Measurements from ENCODE around the gene GPR155. TPM values are rescaled to one million over a fixed set of nuclear protein-coding genes. Genes with fewer than 3 reads are reported as not detected.

Gene GPR155, protein sequence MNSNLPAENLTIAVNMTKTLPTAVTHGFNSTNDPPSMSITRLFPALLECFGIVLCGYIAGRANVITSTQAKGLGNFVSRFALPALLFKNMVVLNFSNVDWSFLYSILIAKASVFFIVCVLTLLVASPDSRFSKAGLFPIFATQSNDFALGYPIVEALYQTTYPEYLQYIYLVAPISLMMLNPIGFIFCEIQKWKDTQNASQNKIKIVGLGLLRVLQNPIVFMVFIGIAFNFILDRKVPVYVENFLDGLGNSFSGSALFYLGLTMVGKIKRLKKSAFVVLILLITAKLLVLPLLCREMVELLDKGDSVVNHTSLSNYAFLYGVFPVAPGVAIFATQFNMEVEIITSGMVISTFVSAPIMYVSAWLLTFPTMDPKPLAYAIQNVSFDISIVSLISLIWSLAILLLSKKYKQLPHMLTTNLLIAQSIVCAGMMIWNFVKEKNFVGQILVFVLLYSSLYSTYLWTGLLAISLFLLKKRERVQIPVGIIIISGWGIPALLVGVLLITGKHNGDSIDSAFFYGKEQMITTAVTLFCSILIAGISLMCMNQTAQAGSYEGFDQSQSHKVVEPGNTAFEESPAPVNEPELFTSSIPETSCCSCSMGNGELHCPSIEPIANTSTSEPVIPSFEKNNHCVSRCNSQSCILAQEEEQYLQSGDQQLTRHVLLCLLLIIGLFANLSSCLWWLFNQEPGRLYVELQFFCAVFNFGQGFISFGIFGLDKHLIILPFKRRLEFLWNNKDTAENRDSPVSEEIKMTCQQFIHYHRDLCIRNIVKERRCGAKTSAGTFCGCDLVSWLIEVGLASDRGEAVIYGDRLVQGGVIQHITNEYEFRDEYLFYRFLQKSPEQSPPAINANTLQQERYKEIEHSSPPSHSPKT
- 3.4 and 4.4 TPM in 2 replicates for total RNA-seq (2012; rRNA removed)
- 2.3 and 2.6 TPM in 2 replicates for polyA plus RNA-seq (2012; rRNA removed)
- polyA plus RNA-seq (2012; cell fraction: cytosol; rRNA removed) = 0.80 and 0.90 TPM in 2 replicates
- polyA plus RNA-seq (2012; cell fraction: nucleus; rRNA removed; ENCODE audit: low replicate concordance) = 0.59 and 4.3 TPM in 2 replicates
- Bru-seq, nascent RNA = percentile 60 among the genes with signal in this experiment
- BruChase-seq, experiment 1, labeled RNA remaining after a 6-hour chase = percentile 78 among the genes with signal in this experiment
- percentile 76 among the genes with signal in this experiment for BruChase-seq, experiment 2, labeled RNA remaining after a 2-hour chase
- long read RNA-seq, full-length matches to known transcripts = 13 of 23 reads
- long read RNA-seq, partial matches to known transcripts = 2 of 23 reads
- long read RNA-seq, other reads (novel, unspliced or antisense) = 8 of 23 reads

DNA sequence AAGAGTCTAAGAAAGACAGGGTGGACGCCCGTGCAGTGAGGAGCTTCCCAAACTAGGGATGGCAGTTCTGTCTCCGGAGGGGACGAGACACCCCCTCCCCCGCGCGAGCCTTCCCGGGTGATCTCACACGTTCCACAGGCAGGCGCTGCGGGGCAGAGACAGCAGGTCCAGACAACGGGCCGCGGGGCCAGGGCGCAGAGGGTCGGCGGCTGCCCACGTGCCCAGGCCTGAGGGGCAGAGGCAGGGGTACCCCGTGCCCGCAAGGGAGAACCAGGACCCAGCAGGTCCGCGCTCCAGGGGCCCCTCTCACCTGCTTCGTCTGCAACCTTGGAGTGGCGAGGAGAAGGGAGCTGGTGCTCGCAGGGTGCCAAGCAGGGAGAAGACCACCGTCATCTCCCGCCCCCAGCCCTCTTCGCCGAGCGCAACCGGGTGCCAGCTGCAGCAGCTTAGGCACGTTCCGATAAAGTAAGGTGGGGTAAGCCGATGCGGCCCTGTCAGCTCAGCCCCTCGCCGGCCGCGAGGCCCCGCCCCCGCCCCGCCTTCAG lies at the start of gene GPR155:
GPR155 (minus strand) TSS at position 467 of the 545 bp plus-strand sequence. CDS start 5,073 bp downstream, outside the sequence.
- Histone ChIP-seq H3K18ac (ENCODE audit: low read depth, low read length) (peak within 1 kb of the TSS; percentile 99), H3K9me1 (ENCODE audit: insufficient read depth, low read length) (0 out of 2 replicates have a peak, but pooled peaks cover 3% of the 10 kb centered on the region), H4K5ac (ENCODE audit: low read depth, low read length) (peak within 1 kb of the TSS; percentile 100), H2AFZ (replicated peaks; ENCODE audit: low read length, poor library complexity) (peak within 1 kb of the TSS; percentile 98), H3K36me3 (ENCODE audit: control insufficient read depth, insufficient read depth, low read length) (peaks cover under 1% of the 10 kb centered on the region), H3K9ac (ENCODE audit: low read depth, low read length) (peak within 1 kb of the TSS; percentile 94), H2BK20ac (ENCODE audit: low read depth, low read length) (no peak within 1 kb of the TSS), H3K4me3 (ENCODE audit: insufficient read depth, low read depth, low read length) (peak within 1 kb of the TSS; percentile 99), H3K14ac (replicated peaks; ENCODE audit: low read depth, low read length) (peak within 1 kb of the TSS; percentile 100), H2AK5ac (ENCODE audit: low read depth, low read length) (peak within 1 kb of the TSS; percentile 68), H3K56ac (ENCODE audit: extremely low read depth, insufficient read depth, low read length) (peak within 1 kb of the TSS; percentile 99), H3K4me2 (ENCODE audit: low read depth, low read length) (peak within 1 kb of the TSS; percentile 100), H2BK5ac (ENCODE audit: low read depth, low read length, poor library complexity, severe bottlenecking) (peak within 1 kb of the TSS; percentile 97), H4K20me1 (ENCODE audit: insufficient read depth, low read length) (no peaks in the 10 kb centered on the region), H3K4ac (ENCODE audit: low read depth, low read length) (peak within 1 kb of the TSS; percentile 98), H4K8ac (ENCODE audit: low read depth in 2 of 2, low read length in 2 of 2) (peak within 1 kb of the TSS; percentile 98 to 100), H2BK15ac (ENCODE audit: low read depth, low read length) (peak within 1 kb of the TSS; percentile 73; the same call in 1 of the 3 replicates), H2AK9ac (replicated peaks; ENCODE audit: low read depth, low read length, poor library complexity) (peak within 1 kb of the TSS; percentile 83), H2BK120ac (ENCODE audit: low read depth, low read length) (peak within 1 kb of the TSS; percentile 72), H3K27me3 (ENCODE audit: control insufficient read depth, insufficient read depth, low read length) (no peaks in the 10 kb centered on the region), H3K9me3 (ENCODE audit: control insufficient read depth, insufficient read depth, low read length) (no peaks in the 10 kb centered on the region), H3K4me1 (ENCODE audit: control insufficient read depth, insufficient read depth, low read length) (peaks cover 3% of the 10 kb centered on the region; the same call in 1 of the 2 replicates), H4K91ac (ENCODE audit: insufficient read depth, low read depth, low read length) (peak within 1 kb of the TSS; percentile 96), H3K23ac (ENCODE audit: low read depth, low read length) (peak within 1 kb of the TSS; percentile 98), H3K27ac (ENCODE audit: insufficient read depth, low read length) (peak within 1 kb of the TSS; percentile 94), H3K79me1 (ENCODE audit: low read depth in 1 of 2, low read length in 2 of 2) (peaks cover 3 to 8% of the 10 kb centered on the region in 2 experiments; a peak in 1 of 4 replicates)
- ChIA-PET CTCF (interaction anchor here (0.5 to 2.6 kb wide), 3 partner anchors 24 to 261 kb away, joined by 4 to 13 read pairs (median 6); no protein-coding TSS in a partner anchor), POLR2A (ENCODE audit: unreplicated experiment) (interaction anchor here (0.5 kb wide), 1 partner anchor 15 kb away, joined by 5 read pairs; no protein-coding TSS in a partner anchor)
- peak; percentile 34 for DNase-seq
- dilution Hi-C loops (cut with HindIII; ENCODE audit: low sequenced_read_pairs, unreplicated experiment) (no loop called here), intact Hi-C loops (cut with micrococcal nuclease) (no loop called here), in situ Hi-C loops (cut with MboI; ENCODE audit: low sequenced_read_pairs) (no loop called here)
- peak; percentile 61 for ATAC-seq (ENCODE audit: low read depth)
- BruUV-seq (replicated peaks) = no TSS peak
- WGBS, 2 experiments (ENCODE audit: extremely low coverage in 2 of 2, insufficient read length in 1 of 2) = no CpG with 5 or more reads among the region's 42 CpGs
- TF ChIP-seq CHD1 (IDR thresholded peaks at IDR 0.05; ENCODE audit: low read depth, low read length) = no peak
- TF ChIP-seq, protein P1, sequence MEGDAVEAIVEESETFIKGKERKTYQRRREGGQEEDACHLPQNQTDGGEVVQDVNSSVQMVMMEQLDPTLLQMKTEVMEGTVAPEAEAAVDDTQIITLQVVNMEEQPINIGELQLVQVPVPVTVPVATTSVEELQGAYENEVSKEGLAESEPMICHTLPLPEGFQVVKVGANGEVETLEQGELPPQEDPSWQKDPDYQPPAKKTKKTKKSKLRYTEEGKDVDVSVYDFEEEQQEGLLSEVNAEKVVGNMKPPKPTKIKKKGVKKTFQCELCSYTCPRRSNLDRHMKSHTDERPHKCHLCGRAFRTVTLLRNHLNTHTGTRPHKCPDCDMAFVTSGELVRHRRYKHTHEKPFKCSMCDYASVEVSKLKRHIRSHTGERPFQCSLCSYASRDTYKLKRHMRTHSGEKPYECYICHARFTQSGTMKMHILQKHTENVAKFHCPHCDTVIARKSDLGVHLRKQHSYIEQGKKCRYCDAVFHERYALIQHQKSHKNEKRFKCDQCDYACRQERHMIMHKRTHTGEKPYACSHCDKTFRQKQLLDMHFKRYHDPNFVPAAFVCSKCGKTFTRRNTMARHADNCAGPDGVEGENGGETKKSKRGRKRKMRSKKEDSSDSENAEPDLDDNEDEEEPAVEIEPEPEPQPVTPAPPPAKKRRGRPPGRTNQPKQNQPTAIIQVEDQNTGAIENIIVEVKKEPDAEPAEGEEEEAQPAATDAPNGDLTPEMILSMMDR (conservative IDR thresholded peaks at IDR 0.05; ENCODE audit: low read depth, low read length) = no peak
- TF ChIP-seq FOS (IDR thresholded peaks at IDR 0.05; ENCODE audit: low read depth, low read length) = no peak
- TF ChIP-seq, protein P2, sequence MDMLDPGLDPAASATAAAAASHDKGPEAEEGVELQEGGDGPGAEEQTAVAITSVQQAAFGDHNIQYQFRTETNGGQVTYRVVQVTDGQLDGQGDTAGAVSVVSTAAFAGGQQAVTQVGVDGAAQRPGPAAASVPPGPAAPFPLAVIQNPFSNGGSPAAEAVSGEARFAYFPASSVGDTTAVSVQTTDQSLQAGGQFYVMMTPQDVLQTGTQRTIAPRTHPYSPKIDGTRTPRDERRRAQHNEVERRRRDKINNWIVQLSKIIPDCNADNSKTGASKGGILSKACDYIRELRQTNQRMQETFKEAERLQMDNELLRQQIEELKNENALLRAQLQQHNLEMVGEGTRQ (IDR thresholded peaks at IDR 0.05; ENCODE audit: low read depth, low read length) = peak; percentile 31; the same call in 1 of the 2 replicates
- TF ChIP-seq, protein P3, sequence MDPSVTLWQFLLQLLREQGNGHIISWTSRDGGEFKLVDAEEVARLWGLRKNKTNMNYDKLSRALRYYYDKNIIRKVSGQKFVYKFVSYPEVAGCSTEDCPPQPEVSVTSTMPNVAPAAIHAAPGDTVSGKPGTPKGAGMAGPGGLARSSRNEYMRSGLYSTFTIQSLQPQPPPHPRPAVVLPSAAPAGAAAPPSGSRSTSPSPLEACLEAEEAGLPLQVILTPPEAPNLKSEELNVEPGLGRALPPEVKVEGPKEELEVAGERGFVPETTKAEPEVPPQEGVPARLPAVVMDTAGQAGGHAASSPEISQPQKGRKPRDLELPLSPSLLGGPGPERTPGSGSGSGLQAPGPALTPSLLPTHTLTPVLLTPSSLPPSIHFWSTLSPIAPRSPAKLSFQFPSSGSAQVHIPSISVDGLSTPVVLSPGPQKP (IDR thresholded peaks at IDR 0.05; ENCODE audit: borderline replicate concordance, low read depth, low read length) = no peak
- no peak for TF ChIP-seq MAFK (IDR thresholded peaks at IDR 0.05; ENCODE audit: low read depth, low read length)
- no peak for TF ChIP-seq RFX5 (IDR thresholded peaks at IDR 0.05; ENCODE audit: low read depth, low read length)
- TF ChIP-seq BHLHE40 (IDR thresholded peaks at IDR 0.05; ENCODE audit: low read depth, low read length) = no peak

Measured in IMR-90 (cell line).